ENCODE results near the gene SKP2. TPM values are rescaled to one million over a fixed set of nuclear protein-coding genes. Genes with fewer than 3 reads are reported as not detected.

Gene SKP2
- total and polyA plus RNA-seq, 4 donors, result 4.6 to 28.2 (median 15.4) TPM

DNA sequence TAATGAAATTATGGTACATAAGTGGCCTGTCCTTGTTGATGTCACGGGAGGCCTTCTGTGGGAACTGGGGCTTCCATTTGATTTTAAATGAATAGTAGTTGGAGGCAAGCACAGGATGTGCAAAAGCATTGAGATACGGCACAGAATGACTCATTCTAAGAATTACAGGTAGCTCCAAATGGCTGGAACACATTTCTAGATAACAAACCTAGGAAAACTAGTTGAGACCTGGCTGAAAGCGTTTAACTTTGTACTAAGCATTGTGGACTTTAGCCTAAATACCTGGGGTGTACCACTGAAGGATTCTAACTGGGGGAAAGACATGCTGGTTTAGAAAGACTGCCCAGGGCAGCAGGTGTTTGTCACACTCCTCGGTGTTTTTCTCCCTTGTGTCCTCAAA lies 9.4 kb downstream of the SKP2 start:
- DNase-seq (ENCODE audit: low spot score), result no peak
- peak; percentile 11 for TF ChIP-seq YY1 (IDR thresholded peaks at IDR 0.05)
- TF ChIP-seq, protein P1, sequence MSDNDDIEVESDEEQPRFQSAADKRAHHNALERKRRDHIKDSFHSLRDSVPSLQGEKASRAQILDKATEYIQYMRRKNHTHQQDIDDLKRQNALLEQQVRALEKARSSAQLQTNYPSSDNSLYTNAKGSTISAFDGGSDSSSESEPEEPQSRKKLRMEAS (IDR thresholded peaks at IDR 0.05), result no peak
- peak; percentile 22 to 45 for TF ChIP-seq HNF4A (conservative IDR thresholded peaks at IDR 0.05)
- Histone ChIP-seq H3K36me3 (ENCODE audit: control insufficient read depth in 4 of 4, insufficient read depth in 3 of 4, low read depth in 1 of 4, low read length in 3 of 4) (peaks cover under 1 to 24% (median 15%) of the 10 kb centered on the region in 4 donors), H3K4me1 (ENCODE audit: control insufficient read depth in 4 of 4, insufficient read depth in 4 of 4, low read length in 3 of 4) (peaks cover 2 to 27% (median 22%) of the 10 kb centered on the region in 4 donors), H3K27me3 (ENCODE audit: control insufficient read depth in 4 of 4, insufficient read depth in 4 of 4, low read length in 3 of 4) (no peaks in the 10 kb centered on the region), H3K27ac (ENCODE audit: low read depth in 1 of 2, low read length in 2 of 2) (no peak overlapping the region), H3K4me3 (ENCODE audit: low read depth in 1 of 3, low read length in 3 of 3) (no peak overlapping the region), H3K9me3 (ENCODE audit: control insufficient read depth in 4 of 4, low read length in 3 of 4) (no peaks in the 10 kb centered on the region), H3K9ac (ENCODE audit: low read depth in 1 of 2, low read length in 2 of 2) (no peak overlapping the region)
- WGBS, result 78% methylated on average over 4 of the region's 4 CpGs

DNA sequence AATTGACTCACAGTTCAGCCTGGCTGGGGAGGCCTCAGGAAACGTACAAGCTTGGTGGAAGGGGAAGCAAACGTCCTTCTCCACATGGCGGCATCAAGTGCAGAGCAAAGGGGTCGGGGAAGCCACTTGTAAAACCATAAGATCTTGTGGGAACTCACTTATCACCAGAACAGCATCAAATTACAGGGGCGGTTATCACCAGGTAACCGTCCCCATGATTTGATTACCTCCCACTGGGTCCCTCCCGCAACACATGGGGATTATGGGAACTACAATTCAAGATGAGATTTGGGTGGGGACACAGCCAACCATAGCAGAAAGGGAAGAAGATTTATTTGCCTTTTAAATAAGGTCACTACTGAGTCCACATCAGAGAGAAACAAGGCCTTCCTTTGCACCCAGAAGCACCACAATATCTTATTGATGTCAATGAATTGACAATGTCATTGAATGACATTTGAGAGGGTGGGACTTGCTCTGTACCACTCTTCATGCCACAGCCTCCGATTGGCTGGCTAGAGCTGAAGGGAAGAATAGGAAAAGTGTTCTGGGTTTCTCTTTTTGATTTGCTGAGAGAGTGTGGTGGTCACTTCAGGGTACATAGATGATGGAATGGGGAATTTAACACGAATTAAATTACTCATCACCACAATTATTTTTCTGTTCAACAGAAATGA lies 11.0 kb downstream of the SKP2 start:
- WGBS, result 95% methylated on average over 9 of the region's 9 CpGs
- H3K27ac ChIP-seq (ENCODE audit: low read depth in 1 of 2, low read length in 2 of 2), result no peak overlapping the region
- H3K9me3 ChIP-seq (ENCODE audit: control insufficient read depth in 4 of 4, low read length in 3 of 4), result no peaks in the 10 kb centered on the region
- H3K36me3 ChIP-seq (ENCODE audit: control insufficient read depth in 4 of 4, insufficient read depth in 3 of 4, low read depth in 1 of 4, low read length in 3 of 4), result peaks cover 3 to 34% (median 19%) of the 10 kb centered on the region in 4 donors
- H3K9ac ChIP-seq (ENCODE audit: low read depth in 1 of 2, low read length in 2 of 2), result no peak overlapping the region
- H3K27me3 ChIP-seq (ENCODE audit: control insufficient read depth in 4 of 4, insufficient read depth in 4 of 4, low read length in 3 of 4), result no peaks in the 10 kb centered on the region
- no peak for DNase-seq (ENCODE audit: low spot score)
- TF ChIP-seq, protein P2, sequence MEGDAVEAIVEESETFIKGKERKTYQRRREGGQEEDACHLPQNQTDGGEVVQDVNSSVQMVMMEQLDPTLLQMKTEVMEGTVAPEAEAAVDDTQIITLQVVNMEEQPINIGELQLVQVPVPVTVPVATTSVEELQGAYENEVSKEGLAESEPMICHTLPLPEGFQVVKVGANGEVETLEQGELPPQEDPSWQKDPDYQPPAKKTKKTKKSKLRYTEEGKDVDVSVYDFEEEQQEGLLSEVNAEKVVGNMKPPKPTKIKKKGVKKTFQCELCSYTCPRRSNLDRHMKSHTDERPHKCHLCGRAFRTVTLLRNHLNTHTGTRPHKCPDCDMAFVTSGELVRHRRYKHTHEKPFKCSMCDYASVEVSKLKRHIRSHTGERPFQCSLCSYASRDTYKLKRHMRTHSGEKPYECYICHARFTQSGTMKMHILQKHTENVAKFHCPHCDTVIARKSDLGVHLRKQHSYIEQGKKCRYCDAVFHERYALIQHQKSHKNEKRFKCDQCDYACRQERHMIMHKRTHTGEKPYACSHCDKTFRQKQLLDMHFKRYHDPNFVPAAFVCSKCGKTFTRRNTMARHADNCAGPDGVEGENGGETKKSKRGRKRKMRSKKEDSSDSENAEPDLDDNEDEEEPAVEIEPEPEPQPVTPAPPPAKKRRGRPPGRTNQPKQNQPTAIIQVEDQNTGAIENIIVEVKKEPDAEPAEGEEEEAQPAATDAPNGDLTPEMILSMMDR (IDR thresholded peaks at IDR 0.05; ENCODE audit: low read depth, low read length, missing input control), result no peak
- TF ChIP-seq SP1 (IDR thresholded peaks at IDR 0.05), result no peak
- TF ChIP-seq RXRA (IDR thresholded peaks at IDR 0.05), result no peak
- TF ChIP-seq, protein P3, sequence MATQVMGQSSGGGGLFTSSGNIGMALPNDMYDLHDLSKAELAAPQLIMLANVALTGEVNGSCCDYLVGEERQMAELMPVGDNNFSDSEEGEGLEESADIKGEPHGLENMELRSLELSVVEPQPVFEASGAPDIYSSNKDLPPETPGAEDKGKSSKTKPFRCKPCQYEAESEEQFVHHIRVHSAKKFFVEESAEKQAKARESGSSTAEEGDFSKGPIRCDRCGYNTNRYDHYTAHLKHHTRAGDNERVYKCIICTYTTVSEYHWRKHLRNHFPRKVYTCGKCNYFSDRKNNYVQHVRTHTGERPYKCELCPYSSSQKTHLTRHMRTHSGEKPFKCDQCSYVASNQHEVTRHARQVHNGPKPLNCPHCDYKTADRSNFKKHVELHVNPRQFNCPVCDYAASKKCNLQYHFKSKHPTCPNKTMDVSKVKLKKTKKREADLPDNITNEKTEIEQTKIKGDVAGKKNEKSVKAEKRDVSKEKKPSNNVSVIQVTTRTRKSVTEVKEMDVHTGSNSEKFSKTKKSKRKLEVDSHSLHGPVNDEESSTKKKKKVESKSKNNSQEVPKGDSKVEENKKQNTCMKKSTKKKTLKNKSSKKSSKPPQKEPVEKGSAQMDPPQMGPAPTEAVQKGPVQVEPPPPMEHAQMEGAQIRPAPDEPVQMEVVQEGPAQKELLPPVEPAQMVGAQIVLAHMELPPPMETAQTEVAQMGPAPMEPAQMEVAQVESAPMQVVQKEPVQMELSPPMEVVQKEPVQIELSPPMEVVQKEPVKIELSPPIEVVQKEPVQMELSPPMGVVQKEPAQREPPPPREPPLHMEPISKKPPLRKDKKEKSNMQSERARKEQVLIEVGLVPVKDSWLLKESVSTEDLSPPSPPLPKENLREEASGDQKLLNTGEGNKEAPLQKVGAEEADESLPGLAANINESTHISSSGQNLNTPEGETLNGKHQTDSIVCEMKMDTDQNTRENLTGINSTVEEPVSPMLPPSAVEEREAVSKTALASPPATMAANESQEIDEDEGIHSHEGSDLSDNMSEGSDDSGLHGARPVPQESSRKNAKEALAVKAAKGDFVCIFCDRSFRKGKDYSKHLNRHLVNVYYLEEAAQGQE (IDR thresholded peaks at IDR 0.05), result no peak
- TF ChIP-seq TAF1 (conservative IDR thresholded peaks at IDR 0.05), result no peak
- no peak for TF ChIP-seq HNF4G (IDR thresholded peaks at IDR 0.05)
- TF ChIP-seq FOXA2 (IDR thresholded peaks at IDR 0.05), result no peak
- no peak for TF ChIP-seq RAD21 (IDR thresholded peaks at IDR 0.05)
- H3K4me3 ChIP-seq (ENCODE audit: low read depth in 1 of 3, low read length in 3 of 3), result no peak overlapping the region
- peaks cover 2 to 27% (median 22%) of the 10 kb centered on the region in 4 donors for H3K4me1 ChIP-seq (ENCODE audit: control insufficient read depth in 4 of 4, insufficient read depth in 4 of 4, low read length in 3 of 4)

DNA sequence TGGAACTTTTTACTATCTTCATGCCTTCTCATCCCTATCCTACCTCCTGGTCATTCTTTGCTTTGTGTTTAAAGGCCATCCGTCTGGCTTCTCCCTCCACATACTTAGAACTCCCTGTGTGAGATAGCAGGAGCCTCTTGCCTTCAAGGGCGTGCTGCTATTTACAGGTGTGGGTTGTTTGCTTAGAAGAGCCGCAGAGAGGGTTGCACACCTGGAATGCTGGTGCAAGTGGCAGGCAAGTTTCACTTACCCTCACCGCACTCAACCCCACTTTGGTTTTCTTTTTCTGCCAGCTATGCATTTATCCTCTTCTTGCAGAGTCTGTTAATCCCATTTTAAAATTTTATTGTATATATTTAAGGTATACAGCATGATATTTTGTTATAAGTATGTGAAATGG lies 12.6 kb downstream of the SKP2 start:
- Histone ChIP-seq H3K27me3 (ENCODE audit: control insufficient read depth in 4 of 4, insufficient read depth in 4 of 4, low read length in 3 of 4) (no peaks in the 10 kb centered on the region), H3K9me3 (ENCODE audit: control insufficient read depth in 4 of 4, low read length in 3 of 4) (no peaks in the 10 kb centered on the region), H3K36me3 (ENCODE audit: control insufficient read depth in 4 of 4, insufficient read depth in 3 of 4, low read depth in 1 of 4, low read length in 3 of 4) (peaks cover 3 to 40% (median 29%) of the 10 kb centered on the region in 4 donors), H3K27ac (ENCODE audit: low read depth in 1 of 2, low read length in 2 of 2) (no peak overlapping the region), H3K4me1 (ENCODE audit: control insufficient read depth in 4 of 4, insufficient read depth in 4 of 4, low read length in 3 of 4) (peaks cover 0 to 20% (median 13%) of the 10 kb centered on the region in 4 donors), H3K4me3 (ENCODE audit: low read depth in 1 of 3, low read length in 3 of 3) (no peak overlapping the region), H3K9ac (ENCODE audit: low read depth in 1 of 2, low read length in 2 of 2) (no peak overlapping the region)
- DNase-seq (ENCODE audit: low spot score), result no peak
- WGBS, result 96% methylated on average over 4 of the region's 4 CpGs
- TF ChIP-seq RXRA (IDR thresholded peaks at IDR 0.05), result no peak
- no peak for TF ChIP-seq TAF1 (conservative IDR thresholded peaks at IDR 0.05)
- TF ChIP-seq, protein P2 (IDR thresholded peaks at IDR 0.05; ENCODE audit: low read depth, low read length, missing input control), result no peak
- TF ChIP-seq, protein P1 (IDR thresholded peaks at IDR 0.05), result no peak
- TF ChIP-seq SP1 (IDR thresholded peaks at IDR 0.05), result no peak
- TF ChIP-seq FOXA2 (IDR thresholded peaks at IDR 0.05), result no peak
- TF ChIP-seq HNF4G (IDR thresholded peaks at IDR 0.05), result no peak
- no peak for TF ChIP-seq RAD21 (IDR thresholded peaks at IDR 0.05)
- TF ChIP-seq EGR1 (IDR thresholded peaks at IDR 0.05; ENCODE audit: low read depth in 2 of 2), result no peak
- TF ChIP-seq, protein P4, sequence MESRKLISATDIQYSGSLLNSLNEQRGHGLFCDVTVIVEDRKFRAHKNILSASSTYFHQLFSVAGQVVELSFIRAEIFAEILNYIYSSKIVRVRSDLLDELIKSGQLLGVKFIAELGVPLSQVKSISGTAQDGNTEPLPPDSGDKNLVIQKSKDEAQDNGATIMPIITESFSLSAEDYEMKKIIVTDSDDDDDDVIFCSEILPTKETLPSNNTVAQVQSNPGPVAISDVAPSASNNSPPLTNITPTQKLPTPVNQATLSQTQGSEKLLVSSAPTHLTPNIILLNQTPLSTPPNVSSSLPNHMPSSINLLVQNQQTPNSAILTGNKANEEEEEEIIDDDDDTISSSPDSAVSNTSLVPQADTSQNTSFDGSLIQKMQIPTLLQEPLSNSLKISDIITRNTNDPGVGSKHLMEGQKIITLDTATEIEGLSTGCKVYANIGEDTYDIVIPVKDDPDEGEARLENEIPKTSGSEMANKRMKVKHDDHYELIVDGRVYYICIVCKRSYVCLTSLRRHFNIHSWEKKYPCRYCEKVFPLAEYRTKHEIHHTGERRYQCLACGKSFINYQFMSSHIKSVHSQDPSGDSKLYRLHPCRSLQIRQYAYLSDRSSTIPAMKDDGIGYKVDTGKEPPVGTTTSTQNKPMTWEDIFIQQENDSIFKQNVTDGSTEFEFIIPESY (IDR thresholded peaks at IDR 0.05), result no peak
